ENCODE measurements around the gene PRKCE.

DNA sequence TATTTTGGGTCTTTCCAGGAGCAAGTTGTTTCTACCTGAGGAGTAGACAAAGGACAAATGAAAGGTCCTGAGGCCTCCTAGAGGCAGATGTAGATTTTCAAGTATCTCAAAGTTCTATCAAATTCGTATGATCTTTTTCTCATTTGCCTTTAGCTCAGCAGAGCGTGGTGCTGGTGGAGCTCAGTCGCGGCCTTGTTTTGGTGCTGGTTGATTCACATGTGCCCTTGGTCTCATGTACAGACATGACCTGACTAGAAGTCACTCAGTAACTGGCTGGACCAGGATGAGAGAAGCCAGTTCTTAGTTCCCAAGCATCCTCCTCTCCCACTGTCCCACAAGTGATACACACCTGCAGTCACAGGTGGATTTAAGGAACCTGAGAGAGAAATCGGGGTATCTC, 264.0 kb downstream of the PRKCE start:
- TF ChIP-seq GATA2 (IDR thresholded peaks at IDR 0.05; ENCODE audit: low read depth, low read length): no peak
- TF ChIP-seq GATA3 (IDR thresholded peaks at IDR 0.05; ENCODE audit: low read depth, low read length): no peak
